Activated T-helper 1 cell treated with anti-CD3 and anti-CD28 coated beads, Interleukin-2, amount 50 U/mL, for 16 hours (primary cell): ENCODE results near the gene RANBP9.

ENCODE experiments used
- DNase-seq, 2 donors: peaks; one replicate each; pipeline ENCODE4 v3.0.0-alpha.2; 2020; ENCODE audit warnings: low read depth in 1 of 2, low spot score in 1 of 2

Gene RANBP9

DNA sequence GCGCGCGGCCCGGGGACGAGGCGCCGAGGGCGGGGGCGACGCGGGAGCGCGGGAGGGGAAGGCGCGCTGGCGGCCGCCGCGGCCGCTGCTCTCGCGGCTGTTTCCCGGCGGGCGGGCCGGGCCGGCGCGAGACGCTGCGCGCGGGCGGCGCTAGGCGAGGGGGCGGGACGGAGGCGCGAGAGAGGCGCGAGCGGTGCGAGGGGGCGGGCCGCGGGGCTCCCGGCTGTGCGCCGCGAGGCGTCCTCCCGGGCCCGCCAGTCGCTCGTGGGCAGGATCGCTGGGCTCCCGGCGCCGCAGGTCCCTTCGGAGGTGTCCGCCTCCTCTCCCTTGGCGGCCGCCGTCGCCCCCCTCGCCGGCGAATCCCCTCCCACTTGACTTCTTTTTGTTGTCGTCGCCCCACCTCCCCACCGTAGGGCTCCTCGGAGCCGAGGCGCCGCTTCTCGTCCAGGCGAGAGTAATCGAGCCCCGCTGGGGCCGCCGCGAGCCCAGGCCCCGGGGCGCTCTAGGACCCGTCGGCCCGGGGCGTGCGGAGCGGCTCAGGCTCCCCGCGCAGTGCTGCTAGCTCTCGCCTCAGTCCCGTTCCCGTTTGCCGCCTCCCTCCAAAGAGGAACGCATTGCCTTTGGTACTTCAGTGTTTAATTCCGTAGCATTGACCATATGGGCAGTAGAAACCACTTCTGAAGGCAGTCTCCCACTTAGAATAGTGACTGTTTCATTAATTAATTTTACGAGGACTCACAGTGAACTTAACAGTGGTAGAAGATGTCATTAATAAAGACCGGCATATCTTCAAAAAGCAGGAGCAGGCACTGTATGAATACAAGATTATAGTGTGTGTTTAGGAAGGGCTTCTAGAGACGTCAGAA is at the start of gene RANBP9:
RANBP9 (minus strand) TSS at position 103 of the 866 bp plus-strand sequence. CDS start 330 bp downstream, outside the sequence.
- DNase-seq, result peak; percentile 72 to 76

DNA sequence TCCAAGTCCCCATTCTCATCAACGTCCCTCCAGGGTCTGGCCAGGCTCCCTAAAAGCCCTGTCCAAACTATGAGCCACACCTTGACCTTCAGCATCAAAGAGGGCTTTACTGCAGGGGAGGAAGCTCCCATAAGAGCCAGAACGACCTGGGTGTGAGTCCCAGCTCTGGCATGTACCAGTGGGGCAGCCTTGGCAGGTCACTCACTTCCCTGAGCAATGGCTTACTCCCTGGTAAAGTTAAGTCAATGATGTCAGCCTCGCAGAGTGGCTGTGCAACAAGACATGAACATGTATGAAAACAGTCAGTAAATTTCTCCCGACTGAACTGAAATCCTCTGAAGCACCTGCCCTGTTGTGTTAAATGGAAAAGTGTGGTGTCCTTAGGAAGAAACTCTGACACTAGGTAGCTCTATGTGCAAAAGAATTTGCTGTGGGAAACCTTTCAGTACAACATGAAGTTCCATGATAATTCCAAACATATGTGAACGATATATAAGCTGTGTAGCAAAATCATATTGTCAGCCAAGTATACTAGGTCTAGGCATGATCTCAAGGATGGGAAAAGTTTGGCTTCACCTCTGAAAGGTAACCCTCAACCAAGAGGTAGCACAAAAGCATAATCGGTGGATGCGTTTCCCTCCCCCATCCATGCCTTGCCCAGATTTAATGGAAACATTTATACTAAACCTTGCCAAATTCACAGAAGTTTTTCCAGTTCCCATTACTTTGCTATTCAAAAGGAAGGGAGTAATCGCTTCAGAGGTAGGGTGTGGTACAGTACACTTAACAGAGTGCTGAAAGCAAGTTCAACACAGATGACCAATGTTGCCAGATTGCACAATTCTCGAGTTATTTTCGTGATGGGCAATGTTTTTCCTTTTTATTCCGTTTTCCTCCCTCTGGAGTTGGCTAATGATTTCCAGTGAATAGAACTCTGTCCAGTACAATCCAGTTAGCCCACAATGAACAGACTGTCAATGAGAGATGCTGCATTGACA is 49.0 kb upstream of the RANBP9 start:
- DNase-seq, result no peak

DNA sequence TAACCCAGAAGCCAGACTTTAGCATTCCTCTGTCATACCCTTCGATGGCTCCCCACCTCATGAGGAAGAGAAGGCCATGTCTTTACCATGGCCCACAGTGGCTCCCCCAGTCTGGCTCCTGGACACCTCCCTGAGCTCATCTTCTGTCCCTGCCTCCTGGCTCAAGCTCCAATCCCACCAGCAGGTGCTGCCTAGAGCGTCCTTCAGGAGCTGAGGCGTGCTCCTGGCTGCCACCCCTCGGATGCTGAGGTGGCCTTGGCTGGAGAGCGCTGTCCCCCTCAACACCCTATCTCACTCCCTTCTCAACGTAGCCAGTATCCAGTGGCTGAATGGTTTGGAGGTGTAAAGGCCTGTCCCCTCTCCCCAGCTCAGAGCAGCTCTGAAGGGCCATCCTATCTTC is 47.4 kb upstream of the RANBP9 start:
- DNase-seq, result no peak

DNA sequence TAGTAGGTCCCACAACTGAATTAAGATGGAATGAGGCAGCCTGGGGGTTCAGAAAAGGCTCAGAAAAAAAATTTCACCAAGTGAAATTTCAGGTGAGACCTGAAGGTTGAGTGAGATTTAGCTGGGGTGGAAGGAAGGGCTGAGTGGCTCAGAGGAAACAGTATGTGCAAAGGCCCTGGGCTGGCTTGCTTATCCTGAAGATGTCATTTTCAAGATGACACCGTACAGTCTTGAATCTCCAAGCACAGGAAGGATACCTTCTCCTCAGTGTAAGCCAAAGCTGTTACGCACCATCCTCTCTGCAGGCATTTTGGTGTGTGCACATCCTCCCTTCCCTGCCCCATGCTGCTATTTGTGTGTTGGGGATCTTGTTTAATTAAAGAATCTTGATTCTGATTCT is 43.0 kb upstream of the RANBP9 start:
- DNase-seq, result no peak

DNA sequence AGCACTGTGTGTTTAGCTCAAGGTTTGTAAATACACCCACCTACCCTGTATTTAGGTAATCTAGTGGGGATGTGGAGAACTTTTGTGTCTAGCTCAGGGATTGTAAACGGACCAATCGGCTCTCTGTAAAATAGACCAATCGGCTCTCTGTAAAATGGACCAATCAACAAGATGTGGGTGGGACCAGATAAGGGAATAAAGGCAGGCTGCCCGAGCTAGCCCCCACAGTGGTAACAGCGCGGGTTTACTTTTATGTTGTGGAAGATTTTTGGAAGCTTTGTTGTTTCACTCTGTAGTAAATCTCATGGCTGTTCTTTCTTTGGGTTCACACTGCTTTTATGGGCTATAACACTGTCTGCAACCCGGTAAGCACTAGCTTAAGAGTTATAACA is 32.1 kb upstream of the RANBP9 start:
- DNase-seq, result no peak

DNA sequence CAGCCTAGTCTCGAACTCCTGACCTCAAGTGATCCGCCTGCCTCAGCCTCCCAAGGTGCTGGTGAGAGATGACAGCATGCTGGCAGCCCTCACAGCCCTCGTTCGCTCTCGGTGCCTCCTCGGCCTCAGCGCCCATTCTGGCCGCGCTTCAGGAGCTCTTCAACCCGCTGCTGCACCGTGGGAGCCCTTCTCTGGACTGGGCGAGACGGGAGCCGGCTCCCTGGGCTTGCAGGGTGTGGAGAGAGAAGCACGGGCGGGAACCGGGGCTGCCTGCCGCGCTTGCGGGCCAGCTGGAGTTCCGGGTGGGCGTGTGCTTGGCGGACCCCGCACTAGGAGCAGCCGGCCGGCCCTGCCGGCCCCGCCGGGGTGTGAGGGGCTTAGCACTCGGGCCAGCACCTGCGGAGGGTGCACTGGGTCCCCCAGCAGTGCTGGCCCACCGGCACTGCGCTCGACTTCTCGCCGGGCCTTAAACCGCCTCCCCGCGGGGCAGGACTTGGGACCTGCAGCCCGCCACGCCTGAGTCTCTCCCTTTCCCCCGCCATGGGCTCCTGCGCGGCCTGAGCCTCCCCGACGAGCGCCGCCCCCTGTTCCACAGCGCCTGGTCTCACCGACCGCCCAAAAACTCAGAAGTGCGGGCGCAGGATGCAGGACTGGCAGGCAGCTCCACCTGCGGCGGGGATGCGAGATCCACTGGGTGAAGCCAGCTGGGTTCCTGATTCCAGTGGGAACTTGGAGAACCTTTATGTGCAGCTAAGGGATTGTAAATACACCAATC is 31.5 kb upstream of the RANBP9 start:
- DNase-seq, result no peak

DNA sequence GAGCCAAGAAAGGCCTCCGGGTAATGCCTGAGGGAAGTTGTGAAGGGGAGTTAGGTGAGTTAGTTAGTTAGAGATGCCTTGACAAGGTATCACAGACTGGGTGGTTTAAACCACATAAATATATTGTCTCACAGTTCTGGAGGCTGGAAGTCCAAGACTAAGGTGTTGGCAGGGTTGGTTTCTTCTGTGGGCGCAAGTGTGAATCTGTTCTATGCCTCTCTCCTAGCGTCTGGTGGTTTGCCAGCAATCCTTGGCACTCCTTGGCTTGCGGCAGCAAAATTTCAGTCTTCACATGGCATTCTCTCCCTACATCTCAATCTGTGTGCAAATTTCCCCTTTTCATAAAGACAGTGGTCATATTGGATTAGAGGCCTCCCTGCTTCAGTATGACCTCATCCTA is 29.7 kb upstream of the RANBP9 start:
- no peak for DNase-seq

DNA sequence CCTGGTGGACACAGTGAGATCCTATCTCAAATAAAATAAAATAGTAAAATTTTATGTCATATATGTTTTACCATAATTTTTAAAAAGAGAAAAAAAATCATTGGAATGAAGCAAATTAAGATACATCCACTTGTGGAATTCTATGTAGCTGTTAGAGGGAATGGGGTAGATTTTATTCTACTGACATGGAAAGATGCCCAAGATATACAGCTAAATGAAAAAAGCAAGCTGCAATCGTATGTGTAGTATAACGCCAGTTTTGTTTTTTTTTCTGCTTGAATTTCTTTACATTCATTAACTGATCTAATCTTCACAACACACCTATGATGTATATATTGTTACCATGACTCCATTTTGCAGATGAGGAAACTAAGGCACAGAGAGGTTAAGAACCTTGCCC is 23.4 kb upstream of the RANBP9 start:
- no peak for DNase-seq

DNA sequence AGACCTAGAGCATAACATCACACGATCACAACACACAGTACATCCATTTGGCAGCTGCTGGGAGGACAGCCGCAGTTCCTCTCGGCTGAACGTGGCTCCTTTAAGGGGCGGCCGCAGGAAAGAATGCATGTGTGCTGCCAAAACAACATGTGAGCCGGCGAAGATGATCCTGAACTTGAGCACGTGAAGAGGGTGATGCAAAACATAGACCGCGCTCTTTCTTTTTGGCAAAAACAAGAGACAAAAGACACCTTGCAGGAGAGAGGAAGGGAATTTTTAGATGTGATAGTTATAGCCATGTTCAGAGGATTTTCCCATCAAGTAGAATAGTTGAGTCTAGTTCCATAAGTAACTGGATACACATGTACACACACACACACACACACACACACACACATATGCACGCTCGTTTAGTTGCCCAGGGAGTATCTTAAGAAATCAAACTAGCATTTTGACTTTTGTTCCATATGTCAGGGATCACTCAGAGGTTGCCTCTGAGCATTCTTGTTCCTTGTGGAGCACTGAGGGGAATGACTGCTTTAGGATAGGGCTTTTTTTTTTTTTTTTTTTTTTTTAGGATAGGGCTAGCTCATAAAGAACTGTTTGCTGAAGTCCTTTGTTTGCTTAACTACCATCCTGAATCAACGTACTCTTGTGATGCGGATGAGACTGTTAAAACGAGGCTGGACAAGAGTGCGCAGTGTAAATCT is 21.7 kb upstream of the RANBP9 start:
- no peak for DNase-seq

DNA sequence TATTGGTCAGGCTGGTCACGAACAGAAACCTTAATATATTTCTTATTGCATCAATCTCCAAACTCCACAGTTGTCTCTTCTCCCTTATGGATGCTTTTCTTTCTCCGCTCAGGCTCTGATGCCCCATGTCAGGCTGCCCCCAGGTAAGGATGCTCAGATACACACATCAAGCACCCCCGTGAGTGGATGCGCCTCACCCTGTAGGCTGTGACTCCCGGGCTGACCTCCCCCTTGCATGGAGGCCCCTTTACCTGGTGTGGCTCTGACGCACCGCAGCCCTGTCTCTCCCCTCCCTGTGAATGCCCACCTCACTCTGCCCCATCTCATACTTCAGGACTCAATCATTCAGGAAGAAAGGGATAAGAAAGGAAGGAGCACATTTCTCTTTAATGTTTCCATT is 19.1 kb upstream of the RANBP9 start:
- DNase-seq, result no peak

DNA sequence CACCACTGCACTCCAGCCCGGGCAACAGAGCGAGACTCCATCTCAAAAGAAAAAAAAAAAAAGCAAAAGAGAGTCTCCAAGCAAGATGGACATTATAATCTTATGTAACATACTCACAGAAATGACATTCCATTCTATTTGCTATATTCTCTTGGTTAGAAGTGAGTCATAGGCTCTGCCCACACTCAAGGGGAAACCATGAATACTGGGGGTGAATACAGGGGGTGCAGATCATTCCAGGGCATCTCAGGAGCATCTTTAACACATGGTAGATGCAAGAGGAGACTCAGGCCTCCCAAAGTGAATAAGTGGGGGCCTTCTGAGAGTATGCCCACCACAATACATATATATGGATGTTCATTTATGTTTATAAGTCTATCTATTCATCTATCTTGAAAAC is 18.3 kb upstream of the RANBP9 start:
- DNase-seq, result no peak

DNA sequence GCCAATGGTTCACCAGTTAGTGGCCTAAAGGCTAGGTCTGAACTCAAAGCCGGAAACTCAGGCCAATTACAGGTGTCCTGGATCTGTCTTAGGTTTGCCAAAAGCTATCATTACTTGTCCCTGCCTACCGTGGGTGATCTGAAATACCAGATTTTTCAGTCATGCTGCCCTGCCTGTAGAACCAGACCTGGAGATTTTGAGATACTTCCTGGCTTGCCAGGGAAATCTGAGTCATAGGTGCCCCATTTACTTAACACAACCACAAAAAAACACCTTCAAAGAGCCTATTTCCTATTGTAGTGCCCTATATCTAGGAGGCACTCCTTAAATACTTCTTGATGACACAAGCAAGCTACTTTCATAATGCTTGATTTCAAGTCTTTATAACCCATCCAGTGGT is 13.9 kb upstream of the RANBP9 start:
- DNase-seq, result peak in 1 of 2 donors; percentile 8

DNA sequence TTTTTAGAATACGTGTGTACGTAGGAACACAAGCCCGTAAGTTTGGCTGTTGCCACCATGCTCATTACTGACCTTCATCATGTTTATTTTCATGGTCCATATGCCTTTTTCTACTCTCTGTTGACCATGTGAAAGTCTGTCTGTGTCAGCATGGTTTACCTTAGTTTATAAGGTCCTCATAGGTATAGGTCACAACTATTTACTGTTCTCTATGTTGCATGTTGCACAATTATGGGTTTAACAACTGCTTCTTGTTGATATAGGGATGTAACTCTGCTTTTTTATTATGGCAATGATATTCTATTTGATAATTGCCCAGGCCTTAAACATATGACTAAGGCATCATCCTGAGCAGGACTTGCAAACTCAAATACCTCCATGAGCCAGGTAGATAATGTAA is 13.4 kb upstream of the RANBP9 start:
- DNase-seq, result no peak

DNA sequence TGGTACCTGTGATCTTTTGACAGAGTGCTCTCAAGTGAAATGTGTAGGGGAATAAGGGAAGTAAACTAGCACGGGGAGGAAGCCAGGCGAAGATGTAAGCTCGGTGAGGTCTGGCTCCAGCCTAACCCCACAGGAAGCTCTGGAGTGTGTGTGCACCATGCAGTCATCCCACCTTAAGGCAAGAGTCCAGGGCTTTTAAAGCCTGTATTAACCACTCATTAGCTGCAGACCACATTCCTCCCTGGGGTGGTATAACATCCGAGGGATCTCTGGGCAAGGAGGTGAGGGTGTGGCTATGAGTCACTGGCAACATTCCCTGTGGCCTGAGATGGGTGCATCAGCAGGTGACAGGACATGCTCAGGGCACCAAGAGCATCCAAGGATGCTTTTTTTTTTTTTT is 12.5 kb upstream of the RANBP9 start:
- DNase-seq, result no peak

DNA sequence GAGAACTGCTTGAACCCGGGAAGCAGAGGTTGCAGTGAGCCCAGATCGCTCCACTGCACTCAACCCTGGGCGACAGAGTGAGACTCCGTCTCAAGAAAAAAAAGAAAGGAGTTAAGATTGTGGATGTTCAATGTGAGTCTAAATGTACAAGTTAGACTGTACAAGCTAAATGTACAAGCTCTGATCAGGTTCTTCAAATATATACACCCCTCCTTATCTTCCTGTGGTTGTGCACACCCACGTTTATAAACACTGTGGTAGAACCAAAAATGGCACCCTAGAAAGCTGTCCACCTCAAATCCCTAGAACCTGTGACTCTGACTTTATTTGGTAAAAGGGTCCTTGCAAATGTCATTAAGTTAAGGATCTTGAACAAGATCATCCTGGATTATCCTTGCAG is 11.2 kb upstream of the RANBP9 start:
- no peak for DNase-seq

DNA sequence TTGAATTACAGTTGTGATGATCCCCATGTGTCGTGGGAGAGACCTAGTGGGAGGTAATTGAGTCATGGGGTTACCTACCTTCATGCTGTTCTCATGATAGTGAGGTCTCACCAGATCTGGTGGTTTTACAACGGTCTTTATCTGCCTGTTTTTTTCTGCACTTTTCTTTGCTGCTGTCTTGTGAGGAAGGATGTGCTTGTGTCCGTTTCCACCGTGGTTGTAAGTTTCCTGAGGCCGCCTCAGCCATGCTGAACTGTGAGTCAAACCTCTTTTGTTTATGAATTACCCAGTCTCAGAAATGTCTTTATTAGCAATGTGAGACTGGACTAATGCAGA is 6.5 kb upstream of the RANBP9 start:
- no peak for DNase-seq

DNA sequence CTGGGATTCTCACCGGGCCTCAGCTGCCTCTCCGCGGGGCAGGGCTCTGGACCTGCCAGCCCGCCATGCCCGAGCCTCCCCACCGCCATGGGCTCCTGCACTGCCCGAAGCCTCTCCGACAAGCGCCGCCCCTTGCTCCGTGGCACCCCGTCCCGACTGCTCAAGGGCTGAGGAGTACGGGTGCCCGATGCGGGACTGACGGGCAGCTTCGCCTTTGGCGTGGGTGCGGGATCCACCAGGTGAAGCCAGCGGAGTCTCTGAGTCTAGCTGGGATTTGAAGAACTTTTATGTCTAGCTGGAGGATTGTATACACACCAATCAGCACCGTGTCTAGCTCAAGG is 5.3 kb upstream of the RANBP9 start:
- no peak for DNase-seq

DNA sequence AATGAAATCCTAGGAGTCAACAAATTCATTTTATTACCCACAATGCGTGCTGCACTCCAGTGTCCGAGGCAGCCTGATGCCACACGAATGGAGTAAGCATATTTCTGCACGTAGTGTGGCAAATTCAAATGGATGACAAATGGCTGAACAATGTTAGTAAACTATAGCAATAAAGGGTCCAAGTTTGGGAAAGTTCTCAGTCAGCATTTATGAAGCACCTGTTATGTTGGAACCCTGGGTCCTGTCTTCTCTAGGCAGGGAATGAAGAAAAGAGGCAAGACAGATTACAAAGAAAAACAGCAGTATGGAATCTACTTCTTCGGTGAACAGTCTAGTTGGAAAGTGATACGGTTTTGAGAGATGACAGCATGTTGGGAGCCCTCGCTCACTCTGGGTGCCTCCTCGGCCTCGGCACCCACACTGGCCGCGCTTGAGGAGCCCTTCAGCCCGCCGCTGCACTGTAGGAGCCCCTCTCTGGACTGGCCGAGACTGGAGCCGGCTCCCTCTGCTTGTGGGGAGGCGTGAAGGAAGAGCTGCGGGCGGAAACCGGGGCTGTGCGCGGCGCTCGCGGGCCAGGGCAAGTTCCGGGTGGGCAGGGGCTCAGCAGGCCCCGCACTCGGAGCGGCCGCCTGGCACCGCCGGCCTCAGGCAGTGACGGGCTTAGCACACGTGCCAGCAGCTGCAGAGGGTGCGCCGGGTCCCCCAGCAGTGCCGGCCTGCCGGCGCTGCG is 4.8 kb upstream of the RANBP9 start:
- no peak for DNase-seq

DNA sequence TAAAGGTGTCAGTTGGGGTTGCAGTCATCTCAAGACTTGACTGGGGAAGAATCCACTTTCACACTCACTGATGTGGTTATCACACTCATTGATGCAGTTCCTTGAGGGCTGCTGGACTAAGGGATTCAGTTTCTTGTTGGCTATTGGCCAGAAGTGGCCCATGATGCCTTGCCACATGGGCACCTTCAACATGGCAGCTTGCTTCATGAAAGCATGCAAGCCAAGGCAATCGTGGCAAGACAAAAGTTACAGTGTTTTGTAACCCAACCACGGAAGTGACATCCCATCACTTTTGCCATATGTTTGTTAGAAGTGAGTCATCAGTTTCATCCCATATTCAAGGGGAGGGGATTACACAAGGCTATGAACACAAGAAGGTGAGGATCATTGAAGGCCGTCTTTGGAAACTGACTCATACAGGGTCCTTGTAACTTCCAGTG is 3.8 kb upstream of the RANBP9 start:
- no peak for DNase-seq

DNA sequence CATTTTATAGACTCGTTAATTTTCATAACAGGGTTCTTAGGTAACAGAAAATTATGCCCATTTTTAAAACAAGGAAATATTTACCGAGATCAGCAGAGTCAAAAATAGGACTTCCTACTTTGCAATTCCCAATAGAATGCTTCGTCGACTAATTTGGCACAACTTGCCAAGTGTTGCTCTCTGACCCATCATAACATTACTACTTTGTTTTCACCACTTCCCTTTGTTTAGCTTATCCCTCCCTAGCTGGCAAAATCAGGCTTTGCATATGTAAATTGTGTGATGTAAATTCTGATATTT is 914 bp upstream of the RANBP9 start:
- DNase-seq, result no peak
